K562 (cell line): ENCODE measurements around the gene CAVIN1. TPM values are rescaled to one million over a fixed set of nuclear protein-coding genes. Genes with fewer than 3 reads are reported as not detected.

Source experiments
- CBFB ChIP-seq: sonication (generic); formaldehyde crosslinking; IDR thresholded peaks from 2 replicates; pipeline ENCODE4 v1.4.0; 2020; ENCODE audit warnings: mild to moderate bottlenecking, missing genetic modification reagents
- NFRKB ChIP-seq: fragments of 450-650 bp; IDR thresholded peaks from 2 replicates; pipeline ENCODE4 v1.6.1; 2016; ENCODE audit warnings: low read depth
- RAD21 ChIP-seq, 2 experiments: fragments of 250-450 bp in 1 of 2; fragments of 450-650 bp in 1 of 2; sonication (Bioruptor Pico) in 1 of 2; formaldehyde crosslinking in 1 of 2; IDR thresholded peaks in 1 of 2; conservative IDR thresholded peaks in 1 of 2; 2 replicates each; pipeline versions ENCODE4 v1.4.0 to v1.8.0; 2020 to 2022; ENCODE audit warnings: mild to moderate bottlenecking in 2 of 2, moderate library complexity in 1 of 2
- ZNF282 ChIP-seq: sonication (generic); formaldehyde crosslinking; IDR thresholded peaks from 2 replicates; pipeline ENCODE4 v1.8.1; 2023; ENCODE audit warnings: missing genetic modification reagents
- ZNF586 ChIP-seq: fragments of 450-650 bp; formaldehyde crosslinking; conservative IDR thresholded peaks from 2 replicates; pipeline ENCODE4 v1.4.0; 2020; ENCODE audit warnings: mild to moderate bottlenecking, moderate library complexity
- ZNF764 ChIP-seq: fragments of 250-450 bp; sonication (Bioruptor Pico); IDR thresholded peaks from 2 replicates; pipeline ENCODE4 v1.4.0; 2020; ENCODE audit warnings: low read depth, mild to moderate bottlenecking, moderate library complexity
- polyA plus RNA-seq, 8 experiments: library from polyadenylated mRNA; depleted of rRNA in 4 of 8; stranded (reverse) in 5 of 8; unstranded in 3 of 8; fragments of >200 nt; fragmentation: Nextera tagmentation in 2 of 8; fragmentation: Illumina TruSeq in 1 of 8; extraction: Ambion mirVana in 2 of 8; extraction: Trizol in 1 of 8; gene quantifications; 2 replicates each; pipeline versions ENCODE4 v1.2.1 to v1.2.3, GENCODE V29; 2011 to 2014; ENCODE audit warnings: inconsistent platforms in 1 of 8, missing spikeins in 1 of 8
- total RNA-seq, 7 experiments: library from RNA; depleted of rRNA in 6 of 7; stranded (reverse); fragments of >200 nt in 6 of 7; fragmentation: Illumina TruSeq in 2 of 7; extraction: Trizol in 2 of 7; gene quantifications; 2 replicates each; pipeline versions ENCODE4 v1.2.1 to v1.2.3, GENCODE V29; 2011 to 2021; ENCODE audit warnings: low replicate concordance in 1 of 7
- TF ChIP-seq, protein P1 (sequence below), 2 experiments: fragments of 450-650 bp in 1 of 2; sonication (generic) in 1 of 2; formaldehyde crosslinking in 1 of 2; IDR thresholded peaks; 2 replicates each; pipeline versions ENCODE4 v1.7.1 to v1.9.0; 2016 to 2022; ENCODE audit warnings: inconsistent platforms in 1 of 2, mild to moderate bottlenecking in 1 of 2, missing genetic modification reagents in 1 of 2
- TF ChIP-seq, protein P2 (sequence below): fragments of 450-650 bp; formaldehyde crosslinking; conservative IDR thresholded peaks from 2 replicates; pipeline ENCODE4 v1.4.0; 2022; ENCODE audit warnings: mild to moderate bottlenecking, missing genetic modification characterization
- TF ChIP-seq, protein P3 (sequence below): sonication (generic); formaldehyde crosslinking; IDR thresholded peaks from 2 replicates; pipeline ENCODE4 v1.8.0; 2022; ENCODE audit warnings: missing genetic modification reagents, mild to moderate bottlenecking, moderate library complexity, borderline replicate concordance
- TF ChIP-seq, protein P4 (sequence below): sonication (generic); formaldehyde crosslinking; IDR thresholded peaks from 2 replicates; pipeline ENCODE4 v1.8.1; 2023; ENCODE audit warnings: mild to moderate bottlenecking, missing genetic modification reagents
- TF ChIP-seq, protein P5 (sequence below): fragments of 450-650 bp; conservative IDR thresholded peaks from 2 replicates; pipeline ENCODE4 v1.6.1; 2016; ENCODE audit warnings: missing genetic modification characterization, low read depth, mild to moderate bottlenecking, control low read depth, missing compliant biosample characterization

The CAVIN1 gene
- total and polyA plus RNA-seq, 9 of the 15 experiments (the other 6 are each of a cell fraction or from before 2014, with no cell fraction given): 6.8 to 162 (median 74.5) TPM

DNA sequence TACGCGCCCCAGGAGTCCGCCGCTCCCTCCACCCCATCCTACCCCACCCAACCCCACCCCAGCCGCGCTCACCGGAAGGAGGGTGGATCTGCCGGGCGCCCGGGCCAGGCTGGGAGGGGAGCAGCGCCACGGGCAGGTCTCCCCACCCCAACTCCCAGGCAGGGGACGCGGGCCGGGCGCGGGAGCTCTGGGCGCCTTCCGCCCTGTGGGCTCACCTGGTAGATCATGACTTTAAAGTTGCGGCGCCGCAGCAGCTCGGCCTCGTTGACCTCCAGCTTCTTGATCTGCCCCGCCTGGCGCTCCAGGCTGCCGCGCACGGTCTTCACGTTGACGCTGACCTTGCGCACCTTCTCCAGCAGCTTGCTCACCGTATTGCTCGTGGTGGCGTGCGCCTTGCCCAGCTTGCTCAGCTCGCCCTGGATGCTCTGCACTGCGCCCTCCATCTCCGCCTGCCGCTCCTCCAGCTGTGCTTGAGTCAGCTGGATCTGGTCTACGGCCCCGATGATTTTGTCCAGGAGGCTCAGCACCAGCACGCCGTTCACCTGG, 571 bp downstream of the CAVIN1 start (continued):
- TF ChIP-seq, protein P1, sequence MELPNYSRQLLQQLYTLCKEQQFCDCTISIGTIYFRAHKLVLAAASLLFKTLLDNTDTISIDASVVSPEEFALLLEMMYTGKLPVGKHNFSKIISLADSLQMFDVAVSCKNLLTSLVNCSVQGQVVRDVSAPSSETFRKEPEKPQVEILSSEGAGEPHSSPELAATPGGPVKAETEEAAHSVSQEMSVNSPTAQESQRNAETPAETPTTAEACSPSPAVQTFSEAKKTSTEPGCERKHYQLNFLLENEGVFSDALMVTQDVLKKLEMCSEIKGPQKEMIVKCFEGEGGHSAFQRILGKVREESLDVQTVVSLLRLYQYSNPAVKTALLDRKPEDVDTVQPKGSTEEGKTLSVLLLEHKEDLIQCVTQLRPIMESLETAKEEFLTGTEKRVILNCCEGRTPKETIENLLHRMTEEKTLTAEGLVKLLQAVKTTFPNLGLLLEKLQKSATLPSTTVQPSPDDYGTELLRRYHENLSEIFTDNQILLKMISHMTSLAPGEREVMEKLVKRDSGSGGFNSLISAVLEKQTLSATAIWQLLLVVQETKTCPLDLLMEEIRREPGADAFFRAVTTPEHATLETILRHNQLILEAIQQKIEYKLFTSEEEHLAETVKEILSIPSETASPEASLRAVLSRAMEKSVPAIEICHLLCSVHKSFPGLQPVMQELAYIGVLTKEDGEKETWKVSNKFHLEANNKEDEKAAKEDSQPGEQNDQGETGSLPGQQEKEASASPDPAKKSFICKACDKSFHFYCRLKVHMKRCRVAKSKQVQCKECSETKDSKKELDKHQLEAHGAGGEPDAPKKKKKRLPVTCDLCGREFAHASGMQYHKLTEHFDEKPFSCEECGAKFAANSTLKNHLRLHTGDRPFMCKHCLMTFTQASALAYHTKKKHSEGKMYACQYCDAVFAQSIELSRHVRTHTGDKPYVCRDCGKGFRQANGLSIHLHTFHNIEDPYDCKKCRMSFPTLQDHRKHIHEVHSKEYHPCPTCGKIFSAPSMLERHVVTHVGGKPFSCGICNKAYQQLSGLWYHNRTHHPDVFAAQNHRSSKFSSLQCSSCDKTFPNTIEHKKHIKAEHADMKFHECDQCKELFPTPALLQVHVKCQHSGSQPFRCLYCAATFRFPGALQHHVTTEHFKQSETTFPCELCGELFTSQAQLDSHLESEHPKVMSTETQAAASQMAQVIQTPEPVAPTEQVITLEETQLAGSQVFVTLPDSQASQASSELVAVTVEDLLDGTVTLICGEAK (IDR thresholded peaks at IDR 0.05): peak; percentile 38; the same call in 1 of the 2 replicates
- TF ChIP-seq, protein P1 (CRISPR knock-in tag; IDR thresholded peaks at IDR 0.05): no peak
- TF ChIP-seq CBFB (CRISPR knock-in tag): no peak
- TF ChIP-seq, protein P2, sequence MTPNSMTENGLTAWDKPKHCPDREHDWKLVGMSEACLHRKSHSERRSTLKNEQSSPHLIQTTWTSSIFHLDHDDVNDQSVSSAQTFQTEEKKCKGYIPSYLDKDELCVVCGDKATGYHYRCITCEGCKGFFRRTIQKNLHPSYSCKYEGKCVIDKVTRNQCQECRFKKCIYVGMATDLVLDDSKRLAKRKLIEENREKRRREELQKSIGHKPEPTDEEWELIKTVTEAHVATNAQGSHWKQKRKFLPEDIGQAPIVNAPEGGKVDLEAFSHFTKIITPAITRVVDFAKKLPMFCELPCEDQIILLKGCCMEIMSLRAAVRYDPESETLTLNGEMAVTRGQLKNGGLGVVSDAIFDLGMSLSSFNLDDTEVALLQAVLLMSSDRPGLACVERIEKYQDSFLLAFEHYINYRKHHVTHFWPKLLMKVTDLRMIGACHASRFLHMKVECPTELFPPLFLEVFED (CRISPR knock-in tag): no peak
- TF ChIP-seq, protein P3, sequence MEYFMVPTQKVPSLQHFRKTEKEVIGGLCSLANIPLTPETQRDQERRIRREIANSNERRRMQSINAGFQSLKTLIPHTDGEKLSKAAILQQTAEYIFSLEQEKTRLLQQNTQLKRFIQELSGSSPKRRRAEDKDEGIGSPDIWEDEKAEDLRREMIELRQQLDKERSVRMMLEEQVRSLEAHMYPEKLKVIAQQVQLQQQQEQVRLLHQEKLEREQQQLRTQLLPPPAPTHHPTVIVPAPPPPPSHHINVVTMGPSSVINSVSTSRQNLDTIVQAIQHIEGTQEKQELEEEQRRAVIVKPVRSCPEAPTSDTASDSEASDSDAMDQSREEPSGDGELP: peak; percentile 91
- TF ChIP-seq, protein P4, sequence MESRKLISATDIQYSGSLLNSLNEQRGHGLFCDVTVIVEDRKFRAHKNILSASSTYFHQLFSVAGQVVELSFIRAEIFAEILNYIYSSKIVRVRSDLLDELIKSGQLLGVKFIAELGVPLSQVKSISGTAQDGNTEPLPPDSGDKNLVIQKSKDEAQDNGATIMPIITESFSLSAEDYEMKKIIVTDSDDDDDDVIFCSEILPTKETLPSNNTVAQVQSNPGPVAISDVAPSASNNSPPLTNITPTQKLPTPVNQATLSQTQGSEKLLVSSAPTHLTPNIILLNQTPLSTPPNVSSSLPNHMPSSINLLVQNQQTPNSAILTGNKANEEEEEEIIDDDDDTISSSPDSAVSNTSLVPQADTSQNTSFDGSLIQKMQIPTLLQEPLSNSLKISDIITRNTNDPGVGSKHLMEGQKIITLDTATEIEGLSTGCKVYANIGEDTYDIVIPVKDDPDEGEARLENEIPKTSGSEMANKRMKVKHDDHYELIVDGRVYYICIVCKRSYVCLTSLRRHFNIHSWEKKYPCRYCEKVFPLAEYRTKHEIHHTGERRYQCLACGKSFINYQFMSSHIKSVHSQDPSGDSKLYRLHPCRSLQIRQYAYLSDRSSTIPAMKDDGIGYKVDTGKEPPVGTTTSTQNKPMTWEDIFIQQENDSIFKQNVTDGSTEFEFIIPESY (CRISPR knock-in tag): no peak
- no peak for TF ChIP-seq ZNF764 (CRISPR knock-in tag)
- TF ChIP-seq NFRKB: no peak
- TF ChIP-seq, protein P5, sequence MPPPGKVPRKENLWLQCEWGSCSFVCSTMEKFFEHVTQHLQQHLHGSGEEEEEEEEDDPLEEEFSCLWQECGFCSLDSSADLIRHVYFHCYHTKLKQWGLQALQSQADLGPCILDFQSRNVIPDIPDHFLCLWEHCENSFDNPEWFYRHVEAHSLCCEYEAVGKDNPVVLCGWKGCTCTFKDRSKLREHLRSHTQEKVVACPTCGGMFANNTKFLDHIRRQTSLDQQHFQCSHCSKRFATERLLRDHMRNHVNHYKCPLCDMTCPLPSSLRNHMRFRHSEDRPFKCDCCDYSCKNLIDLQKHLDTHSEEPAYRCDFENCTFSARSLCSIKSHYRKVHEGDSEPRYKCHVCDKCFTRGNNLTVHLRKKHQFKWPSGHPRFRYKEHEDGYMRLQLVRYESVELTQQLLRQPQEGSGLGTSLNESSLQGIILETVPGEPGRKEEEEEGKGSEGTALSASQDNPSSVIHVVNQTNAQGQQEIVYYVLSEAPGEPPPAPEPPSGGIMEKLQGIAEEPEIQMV (tag): no peak
- no peak for TF ChIP-seq ZNF282
- no peak for TF ChIP-seq ZNF586 (CRISPR knock-in tag)
- TF ChIP-seq RAD21 (CRISPR knock-in tag; conservative IDR thresholded peaks at IDR 0.05 in 1 of 2, IDR thresholded peaks at IDR 0.05 in 1 of 2): no peak
